Mammary microvascular endothelial cell (primary cell): Measurements from ENCODE around the gene DIP2B. TPM values are rescaled to one million over a fixed set of nuclear protein-coding genes. Genes with fewer than 3 reads are reported as not detected.

ENCODE experiments used
- total RNA-seq: library from RNA; depleted of rRNA; stranded (reverse); fragments of >200 nt; gene quantifications from 2 replicates; pipeline ENCODE4 v1.2.3, GENCODE V29; 2015

The DIP2B gene
- 22.4 and 22.5 TPM in 2 replicates for total RNA-seq

GRCh38 chr12:50504798-50505674 lies at the start of gene DIP2B:
Gene DIP2B (plus strand): TSS chr12:50504985. CDS start chr12:50505141, 156 bp downstream.

GRCh38 chr12:50763639-50764285 lies 259.0 kb downstream of the DIP2B start, which contains the start of gene ATF1:
Gene ATF1 (plus strand): TSS chr12:50764101. CDS start chr12:50780146, 16,045 bp downstream.

Other genes starting within 250 kb of the DIP2B start
- gene LIMA1, start 221.5 kb upstream of the DIP2B start, total RNA-seq, result 98.0 and 101 TPM in 2 replicates
- not detected in 2 replicates for gene FAM186A, start 108.4 kb upstream of the DIP2B start, total RNA-seq
- 29.4 and 33.6 TPM in 2 replicates for gene LARP4, start 104.1 kb upstream of the DIP2B start, total RNA-seq